ENCODE results near the gene BICRAL.

GRCh38 chr6:42808492-42809483, 26.9 kb downstream of the BICRAL start:
- TF ChIP-seq CTCF (IDR thresholded peaks at IDR 0.05) (no peak), POLR2A (IDR thresholded peaks at IDR 0.05) (no peak)

Measured in thyroid gland (tissue), 4 donors.